OCI-LY7 (cell line): ENCODE data around the gene CST4.

Source experiments
- CTCF ChIP-seq: fragments of 200-600 bp; sonication (generic); conservative IDR thresholded peaks from 2 replicates; pipeline ENCODE4 v1.5.1; 2014; ENCODE audit warnings: mild to moderate bottlenecking, antibody characterized with exemption, low read length, moderate library complexity, mixed read lengths
- EZH2phosphoT487 ChIP-seq: fragments of 200-600 bp; sonication (generic); IDR thresholded peaks from 2 replicates; pipeline ENCODE4 v1.6.1; 2018; ENCODE audit warnings: low read depth, borderline replicate concordance, mild to moderate bottlenecking, mixed run types, antibody characterized with exemption, low read length, moderate library complexity, mixed read lengths

- TF ChIP-seq CTCF (no peak), EZH2phosphoT487 (no peak)
These were observed 30.5 kb downstream of the CST4 start for GRCh38 chr20:23658336-23658735.
